ENCODE data around the gene ARHGEF26.

The ARHGEF26 gene

DNA sequence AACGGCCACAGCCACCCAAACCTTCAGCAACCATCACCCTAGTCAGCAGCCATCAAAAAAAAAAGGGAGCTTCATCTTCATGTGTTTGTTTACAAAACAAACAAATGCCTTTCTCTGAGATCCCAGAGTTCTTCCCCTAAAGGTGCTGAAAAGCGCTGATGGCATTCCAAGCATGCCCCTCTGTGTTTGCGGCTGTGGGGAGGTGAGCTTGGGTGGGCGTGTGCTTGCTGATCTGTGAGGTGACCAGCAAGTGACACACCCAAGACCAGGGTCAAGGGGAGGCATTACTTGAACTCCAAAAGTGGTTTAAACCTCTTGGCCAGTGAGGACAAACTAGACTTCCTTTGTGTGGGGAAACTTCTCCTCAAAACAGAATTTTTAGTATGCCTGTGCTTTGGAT, 121.6 kb downstream of the ARHGEF26 start:
- DNase-seq (ENCODE audit: low read depth), result no peak
- TF ChIP-seq, protein P1, sequence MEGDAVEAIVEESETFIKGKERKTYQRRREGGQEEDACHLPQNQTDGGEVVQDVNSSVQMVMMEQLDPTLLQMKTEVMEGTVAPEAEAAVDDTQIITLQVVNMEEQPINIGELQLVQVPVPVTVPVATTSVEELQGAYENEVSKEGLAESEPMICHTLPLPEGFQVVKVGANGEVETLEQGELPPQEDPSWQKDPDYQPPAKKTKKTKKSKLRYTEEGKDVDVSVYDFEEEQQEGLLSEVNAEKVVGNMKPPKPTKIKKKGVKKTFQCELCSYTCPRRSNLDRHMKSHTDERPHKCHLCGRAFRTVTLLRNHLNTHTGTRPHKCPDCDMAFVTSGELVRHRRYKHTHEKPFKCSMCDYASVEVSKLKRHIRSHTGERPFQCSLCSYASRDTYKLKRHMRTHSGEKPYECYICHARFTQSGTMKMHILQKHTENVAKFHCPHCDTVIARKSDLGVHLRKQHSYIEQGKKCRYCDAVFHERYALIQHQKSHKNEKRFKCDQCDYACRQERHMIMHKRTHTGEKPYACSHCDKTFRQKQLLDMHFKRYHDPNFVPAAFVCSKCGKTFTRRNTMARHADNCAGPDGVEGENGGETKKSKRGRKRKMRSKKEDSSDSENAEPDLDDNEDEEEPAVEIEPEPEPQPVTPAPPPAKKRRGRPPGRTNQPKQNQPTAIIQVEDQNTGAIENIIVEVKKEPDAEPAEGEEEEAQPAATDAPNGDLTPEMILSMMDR (IDR thresholded peaks at IDR 0.05; ENCODE audit: insufficient read depth, low read depth, low read length, missing control alignments), result no peak
- no peak overlapping the region for H3K4me3 ChIP-seq (ENCODE audit: low read length)

DNA sequence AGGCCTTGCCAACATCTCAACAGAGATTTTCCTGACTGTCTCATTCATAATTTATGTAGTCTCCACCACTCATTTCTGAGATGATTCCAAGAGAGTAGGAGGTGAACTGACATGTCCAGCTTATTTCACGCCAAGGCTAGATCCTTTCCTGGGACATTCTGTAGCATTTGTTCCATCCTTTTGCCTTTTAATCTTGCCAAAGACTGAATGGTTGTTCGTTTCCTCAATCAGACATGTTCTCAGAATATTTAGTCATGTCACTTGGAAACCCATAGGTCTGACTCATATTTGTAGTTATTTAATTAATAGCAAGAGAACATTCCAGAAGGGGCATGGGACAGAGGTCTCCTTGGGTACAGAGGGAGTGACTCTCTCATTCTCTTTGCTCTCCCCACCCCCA, 122.2 kb downstream of the ARHGEF26 start:
- peak; percentile 52 for DNase-seq (ENCODE audit: low read depth)
- H3K4me3 ChIP-seq (ENCODE audit: low read length), result no peak overlapping the region
- TF ChIP-seq, protein P1 (IDR thresholded peaks at IDR 0.05; ENCODE audit: insufficient read depth, low read depth, low read length, missing control alignments), result no peak

DNA sequence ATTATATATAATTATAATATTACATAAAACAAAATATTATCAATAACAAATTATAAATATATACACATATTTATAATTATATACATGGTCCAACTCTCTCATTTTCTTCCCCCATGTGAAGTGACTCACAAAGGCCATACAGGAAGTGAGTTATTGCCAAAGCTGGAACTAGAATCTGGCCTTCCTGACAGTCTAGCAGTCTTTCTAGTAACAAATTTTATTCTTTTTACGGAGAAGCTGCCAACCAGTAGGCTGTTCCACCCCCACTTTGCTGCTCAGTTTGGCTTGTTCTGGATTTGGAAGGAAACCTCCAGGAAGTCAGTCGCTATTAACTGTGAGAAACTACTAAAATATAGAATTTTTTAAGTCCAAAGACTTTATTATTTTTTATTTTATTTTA, 123.5 kb downstream of the ARHGEF26 start:
- peak; percentile 56 for DNase-seq (ENCODE audit: low read depth)
- H3K4me3 ChIP-seq (ENCODE audit: low read length), result no peak overlapping the region
- TF ChIP-seq, protein P1 (IDR thresholded peaks at IDR 0.05; ENCODE audit: insufficient read depth, low read depth, low read length, missing control alignments), result no peak

DNA sequence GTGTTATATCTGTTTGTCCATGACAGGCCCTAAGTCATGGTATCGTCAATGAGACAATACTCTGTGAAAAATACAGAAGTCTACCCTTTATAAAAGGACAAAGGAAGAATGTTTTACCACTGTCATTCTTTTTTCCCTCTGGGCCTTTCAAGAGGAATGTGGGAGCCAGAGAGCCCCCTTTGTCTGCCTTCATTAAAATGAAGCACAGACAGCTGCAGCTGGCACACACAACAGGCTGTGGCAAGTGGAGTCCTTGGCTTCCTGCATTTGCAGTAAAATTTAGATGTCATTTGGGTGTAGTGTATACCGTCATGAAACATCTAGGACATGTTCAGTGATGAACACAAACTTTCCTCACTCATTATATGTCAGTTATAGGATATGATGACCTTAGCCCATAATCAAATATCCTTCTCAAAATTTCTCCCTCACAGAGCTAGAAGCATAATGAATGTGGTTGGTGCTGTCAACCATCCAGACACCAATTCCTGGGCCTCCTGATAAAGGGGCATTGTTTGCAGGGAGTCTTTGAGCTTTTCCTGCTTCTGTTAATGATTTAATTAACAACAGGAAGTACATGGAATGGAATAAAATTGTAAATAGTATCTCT, 126.7 kb downstream of the ARHGEF26 start:
- TF ChIP-seq, protein P1 (IDR thresholded peaks at IDR 0.05; ENCODE audit: insufficient read depth, low read depth, low read length, missing control alignments), result no peak
- no peak overlapping the region for H3K4me3 ChIP-seq (ENCODE audit: low read length)
- DNase-seq (ENCODE audit: low read depth), result no peak

DNA sequence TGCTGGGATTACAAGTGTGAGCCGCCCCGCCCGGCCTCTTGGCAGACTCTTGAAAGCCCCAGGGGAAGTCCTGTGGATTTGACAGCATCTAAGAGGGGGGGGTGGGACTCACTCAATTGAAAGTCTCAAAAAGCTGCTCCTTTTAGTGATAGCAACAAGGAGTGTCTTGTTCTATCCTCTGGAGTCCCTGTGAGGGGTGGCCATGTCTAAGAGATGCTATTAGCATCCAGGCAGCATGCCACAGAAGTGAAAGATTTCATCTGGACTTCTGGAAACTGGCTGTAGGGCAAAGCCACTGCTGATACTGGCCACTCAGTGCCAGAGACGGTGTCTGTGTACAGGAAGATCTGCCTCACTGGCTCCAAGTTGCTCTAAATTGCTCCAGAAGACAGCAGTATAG, 129.1 kb downstream of the ARHGEF26 start:
- DNase-seq (ENCODE audit: low read depth), result no peak
- TF ChIP-seq, protein P1 (IDR thresholded peaks at IDR 0.05; ENCODE audit: insufficient read depth, low read depth, low read length, missing control alignments), result no peak
- no peak overlapping the region for H3K4me3 ChIP-seq (ENCODE audit: low read length)

DNA sequence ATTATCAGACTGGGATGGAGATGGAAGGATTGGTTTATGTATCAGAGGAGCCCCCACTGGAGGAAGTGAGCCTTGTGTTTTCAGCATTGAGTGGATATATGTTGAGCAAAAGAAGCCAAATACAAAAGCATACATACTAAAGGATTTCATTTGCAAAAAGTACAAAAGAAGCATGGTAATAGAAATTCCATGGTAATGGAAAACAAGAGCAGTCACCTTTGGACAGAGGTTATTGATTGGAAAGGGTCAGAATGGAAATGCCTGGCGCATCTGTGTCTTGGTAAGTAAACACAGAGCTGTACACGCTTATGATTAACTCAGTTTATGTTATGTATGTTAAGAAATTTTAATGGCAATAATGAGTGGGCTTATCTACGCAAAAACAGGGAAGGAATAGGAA, 130.4 kb downstream of the ARHGEF26 start:
- TF ChIP-seq, protein P1 (IDR thresholded peaks at IDR 0.05; ENCODE audit: insufficient read depth, low read depth, low read length, missing control alignments), result no peak
- no peak for DNase-seq (ENCODE audit: low read depth)

More for the DNA sequence above, 130.4 kb downstream of the ARHGEF26 start:
- no peak overlapping the region for H3K4me3 ChIP-seq (ENCODE audit: low read length)

Measured in epithelial cell of esophagus (primary cell).